DMS153 treated with DMSO at 0.1 percent for 48 hours (cell line): Measurements from ENCODE around the gene NDUFS6.

ENCODE experiments used
- DNase-seq: peaks from one replicate; lab custom pipeline; 2025; ENCODE audit not compliant: unreplicated experiment; lab: John Stamatoyannopoulos, UW

Gene NDUFS6

GRCh38 chr5:1765141-1765879, 35.9 kb upstream of the NDUFS6 start:
- no peak for DNase-seq

- no peak for DNase-seq
These were observed 35.3 kb upstream of the NDUFS6 start for GRCh38 chr5:1765880-1766235.

DNA sequence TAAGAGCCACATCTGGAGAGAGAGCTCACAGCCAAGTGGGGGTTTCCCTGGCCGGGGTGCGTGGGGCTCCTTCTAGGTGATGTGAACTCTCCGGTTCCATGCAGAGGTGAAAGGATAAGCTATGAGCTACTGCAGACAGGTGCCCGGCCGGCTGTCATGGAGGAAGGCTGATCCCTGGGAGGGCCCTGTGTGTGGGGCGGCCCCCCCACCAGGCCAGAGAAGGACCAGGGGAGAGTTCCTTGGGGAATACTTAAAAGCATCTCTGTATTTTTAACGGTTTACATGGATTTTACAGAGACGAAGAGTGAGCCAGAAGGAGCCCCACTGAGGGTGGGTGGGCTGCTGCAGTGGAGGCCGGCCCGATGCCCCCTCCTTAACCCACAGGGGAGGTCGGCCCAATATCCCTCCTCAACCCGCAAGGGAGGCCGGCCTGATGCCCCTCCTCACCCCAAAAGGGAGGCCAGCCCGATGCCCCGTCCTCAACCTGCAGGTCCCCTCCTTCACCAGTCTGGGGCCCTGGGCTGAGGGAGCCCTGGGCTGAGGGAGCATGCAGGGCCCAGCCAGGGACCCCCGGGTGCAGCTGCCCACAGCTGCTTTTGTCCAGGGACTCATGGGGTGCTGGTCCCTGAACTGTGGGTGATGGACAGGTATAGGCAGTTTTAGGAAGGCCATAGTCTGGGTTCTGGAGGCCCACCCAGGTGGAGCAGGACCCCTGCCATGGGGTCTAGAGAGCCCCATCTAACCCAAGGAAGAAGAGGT, 33.5 kb upstream of the NDUFS6 start:
- DNase-seq: no peak

DNA sequence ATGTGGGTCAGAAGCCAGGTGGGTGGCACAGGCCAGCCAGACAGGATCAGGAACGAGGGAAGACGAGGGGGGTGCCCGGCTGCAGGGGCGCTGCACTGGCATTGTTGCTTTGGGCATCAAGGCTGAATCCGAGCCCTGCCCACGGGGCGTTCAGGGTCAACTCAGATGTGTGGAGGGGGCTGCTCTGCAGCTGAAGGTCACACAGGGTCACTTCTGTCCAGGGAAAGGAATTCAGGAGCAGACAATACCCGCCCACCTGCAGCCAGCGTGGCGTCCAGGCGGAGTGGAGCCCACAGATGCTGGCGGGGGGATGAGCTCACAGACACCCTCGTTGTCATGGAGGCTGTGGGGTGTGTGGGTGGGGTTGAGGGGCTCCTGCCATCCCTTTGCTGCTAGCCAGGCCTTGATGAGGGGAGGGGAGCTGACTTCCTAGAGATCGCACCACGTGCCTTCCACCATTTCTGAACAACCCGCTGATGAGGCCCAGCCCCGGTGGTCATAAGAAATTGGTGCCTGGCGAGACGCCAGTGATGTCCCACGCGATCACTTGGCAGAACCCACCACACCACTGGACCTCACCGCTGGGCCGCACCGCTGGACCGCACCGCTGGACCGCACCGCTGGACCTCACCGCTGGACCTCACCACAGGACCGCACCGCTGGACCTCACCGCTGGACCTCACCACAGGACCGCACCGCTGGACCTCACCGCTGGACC, 32.8 kb upstream of the NDUFS6 start:
- no peak for DNase-seq

- no peak for DNase-seq
These were observed 32.1 kb upstream of the NDUFS6 start for GRCh38 chr5:1769017-1769640.

- DNase-seq: no peak
These were observed 31.3 kb upstream of the NDUFS6 start for GRCh38 chr5:1769752-1770442.

- DNase-seq: no peak
These were observed 30.8 kb upstream of the NDUFS6 start for GRCh38 chr5:1770443-1770802.

- DNase-seq: no peak
These were observed 29.8 kb upstream of the NDUFS6 start for GRCh38 chr5:1771149-1772065.

- DNase-seq: no peak
These were observed 28.6 kb upstream of the NDUFS6 start for GRCh38 chr5:1772634-1773033.

GRCh38 chr5:1776831-1777230, 24.4 kb upstream of the NDUFS6 start:
- DNase-seq: no peak

DNA sequence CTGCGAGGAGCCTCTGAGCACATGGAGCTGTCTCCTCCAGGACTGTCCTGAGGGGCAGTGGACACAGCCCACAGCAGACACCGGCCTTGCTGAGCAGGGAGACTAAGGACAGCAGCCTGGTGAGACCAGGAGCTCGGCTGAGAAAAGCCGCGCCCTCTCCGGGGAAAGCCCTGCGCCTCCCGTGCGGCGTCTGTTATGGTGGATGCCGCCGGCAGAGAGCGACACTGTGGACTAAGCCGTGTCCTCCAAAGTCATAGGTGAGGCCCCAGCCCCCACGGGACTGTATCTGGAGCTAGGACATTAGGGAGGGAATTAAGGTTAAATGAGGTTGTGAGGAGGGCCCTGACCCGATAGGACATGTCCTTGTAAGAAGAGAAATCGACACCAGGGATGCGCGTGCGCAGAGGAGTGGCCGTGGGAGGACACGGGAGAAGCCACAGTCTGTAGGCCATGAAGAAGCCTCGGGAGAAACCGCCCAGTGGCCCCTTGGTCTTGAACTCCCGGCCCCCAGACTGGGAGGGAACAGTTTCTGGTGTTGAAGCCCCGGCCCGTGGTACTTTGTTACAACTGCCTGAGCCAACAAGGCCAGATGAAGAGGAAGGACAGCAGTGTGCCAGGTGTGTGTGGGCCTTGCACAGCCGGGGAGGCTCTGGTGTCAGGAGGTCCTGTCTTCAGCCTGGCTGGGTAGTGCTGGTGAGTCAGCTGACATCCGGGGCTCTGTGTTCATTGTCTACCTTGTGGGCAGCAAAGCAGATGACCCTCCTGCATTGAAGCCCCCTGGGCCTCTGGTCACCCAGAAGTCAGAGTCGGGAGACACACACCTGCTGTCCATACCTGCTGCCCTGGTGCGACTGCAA, 23.7 kb upstream of the NDUFS6 start:
- DNase-seq: no peak

- DNase-seq: no peak
These were observed 22.8 kb upstream of the NDUFS6 start for GRCh38 chr5:1778138-1779020.

DNA sequence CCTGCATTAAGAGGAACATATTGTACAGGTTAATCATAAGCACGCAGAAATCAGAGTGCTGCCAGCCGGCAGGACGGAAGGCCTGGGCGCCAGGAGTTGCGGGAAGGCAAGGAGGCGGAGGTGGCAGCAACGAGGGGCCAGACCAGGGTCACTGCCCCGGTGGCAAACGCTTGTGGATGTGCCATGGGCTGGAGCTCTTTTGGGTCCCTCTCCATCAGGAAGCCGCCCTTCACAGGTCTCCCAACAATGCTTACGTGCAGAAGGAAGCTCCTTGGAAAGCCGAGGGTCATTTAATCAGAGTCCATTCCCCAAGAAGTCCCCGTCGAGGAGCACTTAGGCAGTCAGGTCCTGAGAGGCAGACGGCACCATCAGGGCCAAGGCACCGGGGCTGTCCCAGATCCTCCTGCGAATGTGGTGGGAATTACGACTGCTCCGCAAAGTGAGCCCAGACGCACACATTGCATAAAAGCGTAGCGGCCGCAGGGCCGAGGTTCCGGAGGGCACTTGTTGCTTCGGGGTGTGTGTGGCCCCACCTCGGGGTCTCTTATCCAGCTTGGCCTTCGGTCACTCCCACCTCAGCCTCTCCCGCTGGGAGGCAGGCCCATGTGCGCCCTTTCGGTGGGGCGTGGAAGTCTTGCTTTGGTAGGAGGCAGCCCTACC, 22.1 kb upstream of the NDUFS6 start:
- DNase-seq: no peak

- no peak for DNase-seq
These were observed 21.2 kb upstream of the NDUFS6 start for GRCh38 chr5:1779782-1780613.

GRCh38 chr5:1780614-1780930, 20.6 kb upstream of the NDUFS6 start:
- DNase-seq: no peak

- DNase-seq: no peak
These were observed 20.1 kb upstream of the NDUFS6 start for GRCh38 chr5:1781107-1781506.
